Pancreas (tissue), 10 donors: Measurements from ENCODE around the gene KIAA0040. TPM values are rescaled to one million over a fixed set of nuclear protein-coding genes. Genes with fewer than 3 reads are reported as not detected.

Experiments used
- ATAC-seq, 4 donors: fragments of 200-7000 bp; cut with Tn5 transposase; one replicate each; pipeline versions ENCODE4 v1.8.0 to v1.9.1; 2020; ENCODE audit warnings: mild to moderate bottlenecking in 4 of 4, moderate library complexity in 4 of 4
- DNase-seq, 6 donors: peaks; one replicate each; pipeline ENCODE4 v3.0.0-alpha.2; 2020
- FAIRE-seq: peaks from 2 replicates; lab custom pipeline; 2012; peaks lifted over from hg19 to GRCh38; lab: Jason Lieb, UNC
- H3K27ac ChIP-seq, 4 donors: fragments of 200-600 bp; sonication (generic); 1 replicate in 3 of 4; 2 replicates in 1 of 4; pipeline versions ENCODE4 v1.5.0 to v1.8.0; 2020
- H3K27me3 ChIP-seq, 4 donors: fragments of 200-600 bp; one replicate each; pipeline ENCODE4 v1.8.0; 2021
- H3K36me3 ChIP-seq, 3 donors: fragments of 200-600 bp; sonication (generic) in 1 of 3; one replicate each; pipeline versions ENCODE4 v1.5.0 to v1.8.0; 2020 to 2021
- H3K4me1 ChIP-seq, 3 donors: fragments of 200-600 bp; one replicate each; pipeline ENCODE4 v1.8.0; 2021
- H3K4me3 ChIP-seq, 4 donors: fragments of 200-600 bp; sonication (generic) in 2 of 4; one replicate each; pipeline versions ENCODE4 v1.5.0 to v1.8.0; 2020 to 2021
- H3K9me3 ChIP-seq, 4 donors: fragments of 200-600 bp; one replicate each; pipeline ENCODE4 v1.8.0; 2021
- CTCF ChIP-seq, 4 donors: fragments of 200-600 bp; sonication (generic) in 3 of 4; IDR thresholded peaks; one replicate each; pipeline versions ENCODE4 v1.5.0 to v1.8.0; 2021; ENCODE audit warnings: antibody characterized with exemption in 4 of 4
- WGBS, 2 donors: extraction: QIAGEN DNeasy Blood & Tissue Kit; methylation state at CpG; one replicate each; pipeline ENCODE4 v1.1.7; 2013; 5-methylcytosine and 5-hydroxymethylcytosine counted together
- intact Hi-C, 3 donors: fragments of 100-400 bp; cut with DNase I; formaldehyde crosslinking; loops; one replicate each; pipeline versions ENCODE4 v1.11.1 to v1.14.2; 2022
- polyA plus RNA-seq, 2 donors: library from polyadenylated mRNA; stranded (reverse); fragments of 200-250 nt; gene quantifications; one replicate each; pipeline ENCODE4 v1.2.3, GENCODE V29; 2013
- total RNA-seq, 6 donors: library from RNA; stranded (reverse); fragmentation: NEBNext Ultra II Directional in 4 of 6; extraction: Animal tissue kit (Norgen Biotek cat#: 25700) in 4 of 6; gene quantifications; one replicate each; pipeline versions ENCODE4 v1.2.1 to v1.2.4, GENCODE V29; 2021 to 2023
- donor health status: healthy with polysubstance abuse.
- donor health status: DM: no; HTN: no; CAD: no; lungs with moderate emphysema.
- donor health status: DM: no; HTN: no; CAD: no.
- donor health status: control.
- donor health status: control.
- donor health status: Bipolar disorder and iron deficiency.
- donor health status: DM: yes; HTN: yes; CAD: no.
- donor health status: DM: no; HTN: no; CAD: no.
- donor health status: DM: no; HTN: no; CAD: no.
- donor health status: DM: yes; HTN: yes; CAD: no.

Gene KIAA0040
- total and polyA plus RNA-seq, 8 donors = 8.4 to 34.2 (median 15.9) TPM

- no peak for TF ChIP-seq CTCF (IDR thresholded peaks at IDR 0.05)
- no peak for FAIRE-seq
- no peak for ATAC-seq
- H3K4me1 ChIP-seq = no peaks in the 10 kb centered on the region
- H3K4me3 ChIP-seq = no peak overlapping the region
- H3K27me3 ChIP-seq = no peaks in the 10 kb centered on the region
- intact Hi-C loops = no loop called here
- 80 to 86% methylated on average over 1 of the region's 1 CpG for WGBS, 2 donors
- no peak overlapping the region for H3K27ac ChIP-seq
- no peak for DNase-seq
- H3K9me3 ChIP-seq = no peaks in the 10 kb centered on the region
- H3K36me3 ChIP-seq = no peaks in the 10 kb centered on the region
Measured at GRCh38 chr1:175131095-175131494, 61.5 kb downstream of the KIAA0040 start.

GRCh38 chr1:175130649-175131045, 61.9 kb downstream of the KIAA0040 start:
- H3K36me3 ChIP-seq = no peaks in the 10 kb centered on the region
- TF ChIP-seq CTCF (IDR thresholded peaks at IDR 0.05) = no peak
- DNase-seq = no peak
- no peaks in the 10 kb centered on the region for H3K27me3 ChIP-seq
- ATAC-seq = no peak
- FAIRE-seq = no peak
- WGBS, 2 donors = 54 to 69% methylated on average over 2 of the region's 2 CpGs
- no peak overlapping the region for H3K27ac ChIP-seq
- no peaks in the 10 kb centered on the region for H3K9me3 ChIP-seq
- no peak overlapping the region for H3K4me3 ChIP-seq
- H3K4me1 ChIP-seq = no peaks in the 10 kb centered on the region
- intact Hi-C loops = no loop called here

- intact Hi-C loops = no loop called here
Measured at GRCh38 chr1:175129997-175130648, 62.5 kb downstream of the KIAA0040 start.

GRCh38 chr1:175129644-175129996, 63.0 kb downstream of the KIAA0040 start:
- H3K4me3 ChIP-seq = no peak overlapping the region
- H3K36me3 ChIP-seq = no peaks in the 10 kb centered on the region
- intact Hi-C loops = no loop called here
- H3K27me3 ChIP-seq = no peaks in the 10 kb centered on the region
- TF ChIP-seq CTCF (IDR thresholded peaks at IDR 0.05) = no peak
- no peaks in the 10 kb centered on the region for H3K9me3 ChIP-seq
- DNase-seq (no peak), ATAC-seq (no peak), FAIRE-seq (no peak)
- WGBS, 2 donors = 81 to 82% methylated on average over 2 of the region's 2 CpGs
- H3K4me1 ChIP-seq = no peaks in the 10 kb centered on the region
- H3K27ac ChIP-seq = no peak overlapping the region

More at GRCh38 chr1:175129997-175130648, 62.5 kb downstream of the KIAA0040 start:
- Histone ChIP-seq H3K4me1 (no peaks in the 10 kb centered on the region), H3K4me3 (no peak overlapping the region), H3K36me3 (no peaks in the 10 kb centered on the region), H3K27me3 (no peaks in the 10 kb centered on the region), H3K9me3 (no peaks in the 10 kb centered on the region), H3K27ac (no peak overlapping the region)
- 57 to 64% methylated on average over 5 of the region's 5 CpGs for WGBS, 2 donors
- FAIRE-seq (no peak), ATAC-seq (no peak), DNase-seq (no peak)
- TF ChIP-seq CTCF (IDR thresholded peaks at IDR 0.05) = no peak

GRCh38 chr1:175129182-175129581, 63.4 kb downstream of the KIAA0040 start:
- ATAC-seq = no peak
- Histone ChIP-seq H3K36me3 (no peaks in the 10 kb centered on the region), H3K4me1 (no peaks in the 10 kb centered on the region), H3K27me3 (no peaks in the 10 kb centered on the region), H3K4me3 (no peak overlapping the region), H3K27ac (no peak overlapping the region), H3K9me3 (no peaks in the 10 kb centered on the region)
- intact Hi-C loops = no loop called here
- DNase-seq = no peak
- FAIRE-seq = no peak
- WGBS, 2 donors = 77 to 86% methylated on average over 1 of the region's 1 CpG
- no peak for TF ChIP-seq CTCF (IDR thresholded peaks at IDR 0.05)
